Upper lobe of right lung (tissue), 1 donor: ENCODE data around the gene SMAD2. TPM values are rescaled to one million over a fixed set of nuclear protein-coding genes. Genes with fewer than 3 reads are reported as not detected.
"Not testable (repeated sequence)": the region's sequence is repeated elsewhere in the genome, so short reads cannot be mapped to it uniquely, and the experiment has no call there.

Experiments used
- ATAC-seq: fragments of 200-7000 bp; cut with Tn5 transposase; one replicate; pipeline ENCODE4 v1.9.1; 2020; ENCODE audit warnings: mild to moderate bottlenecking, moderate library complexity
- DNase-seq: peaks from one replicate; pipeline ENCODE4 v3.0.0-alpha.2; 2020
- H3K27ac ChIP-seq: fragments of 200-600 bp; one replicate; pipeline ENCODE4 v1.8.0; 2022
- H3K27me3 ChIP-seq: fragments of 200-600 bp; one replicate; pipeline ENCODE4 v1.8.0; 2022; ENCODE audit warnings: mild to moderate bottlenecking
- H3K36me3 ChIP-seq: fragments of 200-600 bp; one replicate; pipeline ENCODE4 v1.8.0; 2022
- H3K4me1 ChIP-seq: fragments of 200-600 bp; one replicate; pipeline ENCODE4 v1.8.0; 2022
- H3K4me3 ChIP-seq: fragments of 200-600 bp; one replicate; pipeline ENCODE4 v1.8.0; 2022; ENCODE audit warnings: mild to moderate bottlenecking
- H3K9me3 ChIP-seq: fragments of 200-600 bp; one replicate; pipeline ENCODE4 v1.8.0; 2022
- intact Hi-C: fragments of 100-400 bp; cut with DNase I; formaldehyde crosslinking; loops from one replicate; pipeline ENCODE4 v1.11.0; 2022
- total RNA-seq: library from RNA; stranded (reverse); fragmentation: NEBNext Ultra II Directional; extraction: Animal tissue kit (Norgen Biotek cat#: 25700); gene quantifications from one replicate; pipeline ENCODE4 v1.2.1, GENCODE V29; 2021
- TF ChIP-seq, protein P1 (sequence below): fragments of 200-600 bp; IDR thresholded peaks from one replicate; pipeline ENCODE4 v1.8.0; 2022; ENCODE audit warnings: antibody characterized with exemption
- donor health status: DM: no; HTN: yes; CAD: no; lungs with severe emphysema.

Gene SMAD2
- total RNA-seq, 1 donor from 2014 or later: 160 TPM

- no peak overlapping the region for H3K27ac ChIP-seq
- intact Hi-C loops: no loop called here
- no peaks in the 10 kb centered on the region for H3K9me3 ChIP-seq
- TF ChIP-seq, protein P1, sequence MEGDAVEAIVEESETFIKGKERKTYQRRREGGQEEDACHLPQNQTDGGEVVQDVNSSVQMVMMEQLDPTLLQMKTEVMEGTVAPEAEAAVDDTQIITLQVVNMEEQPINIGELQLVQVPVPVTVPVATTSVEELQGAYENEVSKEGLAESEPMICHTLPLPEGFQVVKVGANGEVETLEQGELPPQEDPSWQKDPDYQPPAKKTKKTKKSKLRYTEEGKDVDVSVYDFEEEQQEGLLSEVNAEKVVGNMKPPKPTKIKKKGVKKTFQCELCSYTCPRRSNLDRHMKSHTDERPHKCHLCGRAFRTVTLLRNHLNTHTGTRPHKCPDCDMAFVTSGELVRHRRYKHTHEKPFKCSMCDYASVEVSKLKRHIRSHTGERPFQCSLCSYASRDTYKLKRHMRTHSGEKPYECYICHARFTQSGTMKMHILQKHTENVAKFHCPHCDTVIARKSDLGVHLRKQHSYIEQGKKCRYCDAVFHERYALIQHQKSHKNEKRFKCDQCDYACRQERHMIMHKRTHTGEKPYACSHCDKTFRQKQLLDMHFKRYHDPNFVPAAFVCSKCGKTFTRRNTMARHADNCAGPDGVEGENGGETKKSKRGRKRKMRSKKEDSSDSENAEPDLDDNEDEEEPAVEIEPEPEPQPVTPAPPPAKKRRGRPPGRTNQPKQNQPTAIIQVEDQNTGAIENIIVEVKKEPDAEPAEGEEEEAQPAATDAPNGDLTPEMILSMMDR: no peak
- no peaks in the 10 kb centered on the region for H3K36me3 ChIP-seq
- no peaks in the 10 kb centered on the region for H3K4me1 ChIP-seq
- DNase-seq: no peak
- ATAC-seq: no peak
- H3K27me3 ChIP-seq: no peaks in the 10 kb centered on the region
- no peak overlapping the region for H3K4me3 ChIP-seq
Observed at GRCh38 chr18:47767699-47768098, 162.8 kb downstream of the SMAD2 start.

DNA sequence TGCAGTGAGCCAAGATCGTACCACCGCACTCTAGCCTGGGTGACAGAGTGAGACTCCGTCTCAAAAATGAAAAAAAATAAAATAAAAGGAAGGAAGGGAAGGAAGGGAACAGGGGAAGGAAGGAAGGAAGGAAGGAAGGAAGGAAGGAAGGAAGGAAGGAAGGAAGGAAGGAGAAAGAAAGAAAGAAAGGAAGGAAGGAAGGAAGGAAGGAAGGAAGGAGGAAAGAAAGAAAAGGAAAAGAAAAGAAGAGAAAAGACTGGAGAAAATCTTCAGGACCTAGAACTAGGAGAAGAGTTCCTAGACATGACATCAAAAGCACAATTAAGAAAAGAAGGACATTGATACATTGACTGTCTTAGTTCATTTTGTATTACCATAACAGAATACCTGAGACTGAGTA lies 163.3 kb downstream of the SMAD2 start:
- H3K4me1 ChIP-seq, H3K9me3 ChIP-seq, ATAC-seq, intact Hi-C loops, H3K27ac ChIP-seq, DNase-seq, H3K27me3 ChIP-seq, H3K4me3 ChIP-seq, H3K36me3 ChIP-seq: not testable (repeated sequence)
